Fibroblast of the aortic adventitia (primary cell): ENCODE data around the gene RBM48. TPM values are rescaled to one million over a fixed set of nuclear protein-coding genes. Genes with fewer than 3 reads are reported as not detected.

ENCODE experiments used
- DNase-seq: peaks from one replicate; pipeline ENCODE4 v3.0.0-alpha.2; 2010; ENCODE audit warnings: low read depth
- H3K4me3 ChIP-seq: 2 replicates; pipeline ENCODE4 v1.5.1; 2011; ENCODE audit warnings: low read depth, mild to moderate bottlenecking, control low read depth, low read length, moderate library complexity
- CTCF ChIP-seq: IDR thresholded peaks from 2 replicates; pipeline ENCODE4 v1.5.1; 2011; ENCODE audit warnings: mild to moderate bottlenecking, low read length, control low read depth, inconsistent platforms; ENCODE audit not compliant: insufficient read depth
- total RNA-seq: library from RNA; depleted of rRNA; stranded (reverse); fragments of >200 nt; gene quantifications from 2 replicates; pipeline ENCODE4 v1.2.3, GENCODE V29; 2012; ENCODE audit warnings: low replicate concordance

The RBM48 gene
- total RNA-seq, 1 donor: 12.3 TPM

DNA sequence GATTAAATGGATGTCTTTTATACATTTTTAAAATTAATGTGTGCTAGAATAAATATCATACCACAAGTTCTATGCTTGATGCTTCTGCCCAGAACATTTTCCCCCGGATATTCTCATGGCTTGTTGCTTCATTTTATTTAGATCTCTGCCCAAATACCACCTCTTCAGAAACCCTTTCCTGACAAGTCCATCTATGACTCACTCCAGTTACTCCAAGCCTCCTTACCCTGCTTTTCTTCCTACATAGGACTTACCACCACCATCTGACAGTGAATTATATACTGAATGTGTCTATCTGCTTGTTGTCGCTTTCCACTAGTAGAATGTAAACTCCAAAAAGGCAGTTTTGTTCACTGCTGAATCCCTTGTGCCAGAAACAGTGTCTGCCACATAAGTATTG is 31.7 kb upstream of the RBM48 start:
- TF ChIP-seq CTCF: no peak
- H3K4me3 ChIP-seq: no peak overlapping the region
- peak; percentile 36 for DNase-seq

DNA sequence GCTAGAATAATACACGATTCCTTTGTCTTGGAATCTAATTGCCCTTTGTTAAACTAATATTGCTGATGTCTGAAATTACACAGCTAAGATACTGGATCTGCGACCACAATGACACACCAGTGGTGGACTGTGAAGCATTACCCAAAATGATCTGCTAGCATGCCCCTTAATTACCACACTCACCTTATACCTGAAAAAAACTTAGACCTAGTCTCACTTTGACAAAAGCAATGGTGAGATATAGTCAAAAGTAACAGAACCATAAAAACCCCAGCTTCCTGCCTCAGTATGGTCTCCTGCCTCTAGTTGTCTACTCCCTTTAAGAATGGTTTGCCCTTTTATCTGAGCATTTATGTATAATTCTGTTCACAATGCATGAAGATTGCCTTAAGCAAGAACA is 30.0 kb upstream of the RBM48 start:
- TF ChIP-seq CTCF: no peak
- no peak for DNase-seq
- no peak overlapping the region for H3K4me3 ChIP-seq

- H3K4me3 ChIP-seq: no peak overlapping the region
- TF ChIP-seq CTCF: no peak
- no peak for DNase-seq
Observed at GRCh38 chr7:92503767-92504166, 24.8 kb upstream of the RBM48 start.

GRCh38 chr7:92504563-92504962 is 24.0 kb upstream of the RBM48 start:
- DNase-seq: no peak
- no peak for TF ChIP-seq CTCF
- H3K4me3 ChIP-seq: no peak overlapping the region

DNA sequence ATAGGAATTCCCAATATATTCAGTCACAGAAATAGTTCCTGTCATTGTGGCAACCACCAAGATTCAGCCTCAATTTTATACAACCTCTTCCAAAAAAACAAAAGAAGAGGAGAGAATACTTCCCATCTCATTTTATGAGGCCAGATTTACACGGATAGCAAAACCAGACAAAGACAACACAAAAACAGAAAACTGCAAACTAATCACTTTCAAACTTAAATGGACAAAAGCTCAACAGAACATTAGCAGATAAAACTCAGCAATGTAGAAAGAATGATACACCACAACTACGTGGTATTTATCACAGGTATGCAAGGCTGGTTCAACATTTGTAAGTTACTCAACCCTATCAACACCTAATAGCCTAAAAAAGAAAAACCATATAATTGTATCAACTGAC is 22.2 kb upstream of the RBM48 start:
- no peak for TF ChIP-seq CTCF
- H3K4me3 ChIP-seq: no peak overlapping the region
- no peak for DNase-seq

- no peak for TF ChIP-seq CTCF
- no peak for DNase-seq
- H3K4me3 ChIP-seq: no peak overlapping the region
Observed at GRCh38 chr7:92508946-92509345, 19.6 kb upstream of the RBM48 start.

GRCh38 chr7:92513167-92513902 is 15.3 kb upstream of the RBM48 start:
- DNase-seq: no peak
- H3K4me3 ChIP-seq: no peak overlapping the region
- TF ChIP-seq CTCF: no peak
